DMS153 treated with DMSO at 0.1 percent for 48 hours (cell line): ENCODE data around the gene TPPP3.

ENCODE experiments used
- DNase-seq: peaks from one replicate; lab custom pipeline; 2025; ENCODE audit not compliant: unreplicated experiment; lab: John Stamatoyannopoulos, UW

Gene TPPP3

GRCh38 chr16:67393111-67393787, at the start of gene TPPP3:
Gene TPPP3, minus strand, starts transcription at chr16:67393498. Its CDS starts 2,387 bp downstream, at chr16:67391111.
- peak; percentile 83 for DNase-seq

- no peak for DNase-seq
Observed at GRCh38 chr16:67442581-67443255, 49.4 kb upstream of the TPPP3 start.

- no peak for DNase-seq
Observed at GRCh38 chr16:67441907-67442306, 48.6 kb upstream of the TPPP3 start.

GRCh38 chr16:67441271-67441753, 48.0 kb upstream of the TPPP3 start:
- DNase-seq: peak; percentile 77

- no peak for DNase-seq
Observed at GRCh38 chr16:67438824-67439393, 45.6 kb upstream of the TPPP3 start.

- no peak for DNase-seq
Observed at GRCh38 chr16:67438098-67438791, 44.9 kb upstream of the TPPP3 start.

GRCh38 chr16:67437513-67437912, 44.2 kb upstream of the TPPP3 start:
- no peak for DNase-seq

- no peak for DNase-seq
Observed at GRCh38 chr16:67436640-67437193, 43.4 kb upstream of the TPPP3 start.

GRCh38 chr16:67435758-67436164, 42.5 kb upstream of the TPPP3 start:
- DNase-seq: no peak

- DNase-seq: no peak
Observed at GRCh38 chr16:67433131-67433719, 39.9 kb upstream of the TPPP3 start.

GRCh38 chr16:67432506-67432890, 39.2 kb upstream of the TPPP3 start:
- no peak for DNase-seq

- DNase-seq: peak; percentile 31
Observed at GRCh38 chr16:67431775-67432505, 38.6 kb upstream of the TPPP3 start.

GRCh38 chr16:67430977-67431774, 37.9 kb upstream of the TPPP3 start, which contains the start of gene HSD11B2:
Gene HSD11B2, plus strand, starts transcription at chr16:67431121. Its CDS starts 128 bp downstream, at chr16:67431249.
- DNase-seq: peak; percentile 41

- DNase-seq: no peak
Observed at GRCh38 chr16:67430504-67430976, 37.2 kb upstream of the TPPP3 start.

- DNase-seq: no peak
Observed at GRCh38 chr16:67429799-67430503, 36.7 kb upstream of the TPPP3 start.

GRCh38 chr16:67429053-67429798, 35.9 kb upstream of the TPPP3 start:
- no peak for DNase-seq

- peak; percentile 54 for DNase-seq
Observed at GRCh38 chr16:67428146-67428731, 34.9 kb upstream of the TPPP3 start.
